HG02588 (cell line): ENCODE measurements around the gene EDN1.

Source experiments
- ATAC-seq: cut with Tn5 transposase; IDR thresholded peaks from one replicate; pipeline ENCODE4 v1.9.1; 2021; ENCODE audit warnings: mild to moderate bottlenecking, moderate library complexity; ENCODE audit not compliant: unreplicated experiment

Gene EDN1

GRCh38 chr6:12344296-12344695, 54.1 kb downstream of the EDN1 start:
- no peak for ATAC-seq

DNA sequence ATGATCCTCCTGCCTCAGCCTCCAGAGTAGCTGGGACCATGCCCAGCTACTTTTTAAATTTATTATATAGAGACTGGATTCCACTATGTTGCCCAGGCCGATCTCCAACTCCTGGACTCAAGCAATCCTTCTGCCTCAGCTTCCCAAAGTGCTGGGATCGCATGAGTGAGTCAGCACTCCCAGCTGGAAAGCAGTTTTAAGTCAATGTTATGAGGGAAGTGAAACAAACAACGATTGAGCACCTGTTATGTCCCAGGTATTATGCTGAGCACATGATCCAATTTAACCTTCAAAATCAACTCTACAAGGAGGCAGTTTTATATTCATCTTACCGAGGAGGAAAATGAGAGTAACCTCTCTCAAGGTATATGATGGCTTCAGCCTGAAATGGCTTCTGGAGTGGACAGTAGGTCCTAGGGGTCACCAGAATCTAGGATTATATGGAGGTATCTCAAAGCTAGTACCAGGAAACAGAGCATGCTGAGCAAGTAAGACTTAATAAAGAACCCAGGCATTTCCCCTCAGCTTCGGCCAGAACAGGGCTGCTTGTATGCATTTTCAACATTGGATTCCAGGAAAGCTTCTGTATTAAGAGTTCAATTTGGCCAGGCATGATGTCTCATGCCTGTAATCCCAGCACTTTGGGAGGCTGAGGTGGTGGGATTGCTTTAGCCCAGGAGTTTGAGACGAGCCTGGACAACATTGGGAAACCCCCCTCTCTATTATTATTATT, 55.0 kb downstream of the EDN1 start:
- ATAC-seq = no peak

DNA sequence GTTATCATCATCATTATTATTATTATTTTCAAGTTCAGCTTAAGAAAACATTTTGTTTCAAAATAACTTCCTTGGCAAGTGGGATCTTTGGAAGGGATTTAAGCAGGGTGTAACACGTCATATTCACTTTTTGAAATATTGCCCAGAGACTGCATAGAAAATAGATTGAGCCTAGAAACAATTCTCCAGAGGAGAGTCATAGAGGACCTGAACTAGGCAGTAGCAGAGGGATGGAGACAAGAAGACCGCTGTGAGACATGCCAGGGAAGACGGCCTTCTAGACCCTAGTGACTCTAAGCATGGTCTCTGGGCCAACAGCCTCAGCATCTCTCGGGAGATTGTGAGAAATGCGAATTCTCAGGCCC, 55.5 kb downstream of the EDN1 start:
- no peak for ATAC-seq
